ENCODE results near the gene ULK4.

DNA sequence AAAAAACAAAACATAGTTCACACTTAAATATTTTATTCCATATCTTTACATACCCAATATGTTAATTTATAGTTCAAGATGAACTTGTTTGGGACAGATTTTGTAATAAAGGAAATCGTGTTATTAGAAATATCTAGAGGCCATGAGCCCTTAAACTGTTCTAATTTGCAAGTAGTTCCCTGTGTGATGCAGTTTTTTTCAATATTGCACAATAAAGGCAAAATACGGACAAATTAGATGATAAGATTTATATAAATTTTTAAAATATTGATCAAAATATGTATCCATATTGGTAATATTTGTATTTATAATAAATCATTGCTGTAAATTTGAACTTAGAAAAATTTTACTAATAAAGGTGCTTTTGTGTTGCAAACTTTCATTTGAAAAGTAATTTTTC, 738.8 kb downstream of the ULK4 start:
- TF ChIP-seq, protein P1, sequence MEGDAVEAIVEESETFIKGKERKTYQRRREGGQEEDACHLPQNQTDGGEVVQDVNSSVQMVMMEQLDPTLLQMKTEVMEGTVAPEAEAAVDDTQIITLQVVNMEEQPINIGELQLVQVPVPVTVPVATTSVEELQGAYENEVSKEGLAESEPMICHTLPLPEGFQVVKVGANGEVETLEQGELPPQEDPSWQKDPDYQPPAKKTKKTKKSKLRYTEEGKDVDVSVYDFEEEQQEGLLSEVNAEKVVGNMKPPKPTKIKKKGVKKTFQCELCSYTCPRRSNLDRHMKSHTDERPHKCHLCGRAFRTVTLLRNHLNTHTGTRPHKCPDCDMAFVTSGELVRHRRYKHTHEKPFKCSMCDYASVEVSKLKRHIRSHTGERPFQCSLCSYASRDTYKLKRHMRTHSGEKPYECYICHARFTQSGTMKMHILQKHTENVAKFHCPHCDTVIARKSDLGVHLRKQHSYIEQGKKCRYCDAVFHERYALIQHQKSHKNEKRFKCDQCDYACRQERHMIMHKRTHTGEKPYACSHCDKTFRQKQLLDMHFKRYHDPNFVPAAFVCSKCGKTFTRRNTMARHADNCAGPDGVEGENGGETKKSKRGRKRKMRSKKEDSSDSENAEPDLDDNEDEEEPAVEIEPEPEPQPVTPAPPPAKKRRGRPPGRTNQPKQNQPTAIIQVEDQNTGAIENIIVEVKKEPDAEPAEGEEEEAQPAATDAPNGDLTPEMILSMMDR (IDR thresholded peaks at IDR 0.05; ENCODE audit: low read depth, low read length): no peak
- no peak for TF ChIP-seq EZH2phosphoT487 (IDR thresholded peaks at IDR 0.05; ENCODE audit: low read depth)

Measured in OCI-LY3 (cell line).